ENCODE data around the gene HRH2. TPM values are rescaled to one million over a fixed set of nuclear protein-coding genes. Genes with fewer than 3 reads are reported as not detected.
"Not testable (repeated sequence)": the region's sequence is repeated elsewhere in the genome, so short reads cannot be mapped to it uniquely, and the experiment has no call there.

HRH2 gene
- 10.6 TPM for total RNA-seq

GRCh38 chr5:175657593-175658271 lies at the start of gene HRH2:
Gene HRH2, plus strand, starts transcription at chr5:175658071. Its CDS starts 25,163 bp downstream, at chr5:175683234.
- peak within 1 kb of the TSS; percentile 90 for H3K4me3 ChIP-seq (ENCODE audit: low read length)
- H3K9me3 ChIP-seq (ENCODE audit: low read depth, low read length), result no peaks in the 10 kb centered on the region
- H3K27me3 ChIP-seq (ENCODE audit: insufficient read depth, low read length), result no peaks in the 10 kb centered on the region
- H3K4me1 ChIP-seq (ENCODE audit: insufficient read depth, low read length), result peaks cover 88% of the 10 kb centered on the region

- Histone ChIP-seq H3K27me3 (ENCODE audit: insufficient read depth, low read length) (no peaks in the 10 kb centered on the region), H3K9me3 (ENCODE audit: low read depth, low read length) (no peaks in the 10 kb centered on the region), H3K4me1 (ENCODE audit: insufficient read depth, low read length) (no peaks in the 10 kb centered on the region), H3K4me3 (ENCODE audit: low read length) (no peak overlapping the region)
These were observed 48.3 kb upstream of the HRH2 start for GRCh38 chr5:175609526-175609925.

GRCh38 chr5:175610381-175610780 lies 47.5 kb upstream of the HRH2 start:
- Histone ChIP-seq H3K9me3 (ENCODE audit: low read depth, low read length) (no peaks in the 10 kb centered on the region), H3K4me1 (ENCODE audit: insufficient read depth, low read length) (no peaks in the 10 kb centered on the region), H3K27me3 (ENCODE audit: insufficient read depth, low read length) (no peaks in the 10 kb centered on the region), H3K4me3 (ENCODE audit: low read length) (no peak overlapping the region)

- Histone ChIP-seq H3K4me1 (ENCODE audit: insufficient read depth, low read length) (no peaks in the 10 kb centered on the region), H3K27me3 (ENCODE audit: insufficient read depth, low read length) (no peaks in the 10 kb centered on the region), H3K4me3 (ENCODE audit: low read length) (no peak overlapping the region), H3K9me3 (ENCODE audit: low read depth, low read length) (no peaks in the 10 kb centered on the region)
These were observed 47.0 kb upstream of the HRH2 start for GRCh38 chr5:175610898-175611297.

- H3K9me3 ChIP-seq (ENCODE audit: low read depth, low read length), result no peaks in the 10 kb centered on the region
- H3K4me3 ChIP-seq (ENCODE audit: low read length), result no peak overlapping the region
- H3K27me3 ChIP-seq (ENCODE audit: insufficient read depth, low read length), result no peaks in the 10 kb centered on the region
- H3K4me1 ChIP-seq (ENCODE audit: insufficient read depth, low read length), result peaks cover 19% of the 10 kb centered on the region
These were observed 43.6 kb upstream of the HRH2 start for GRCh38 chr5:175614223-175614815.

- no peaks in the 10 kb centered on the region for H3K27me3 ChIP-seq (ENCODE audit: insufficient read depth, low read length)
- no peaks in the 10 kb centered on the region for H3K9me3 ChIP-seq (ENCODE audit: low read depth, low read length)
- peaks cover 25% of the 10 kb centered on the region for H3K4me1 ChIP-seq (ENCODE audit: insufficient read depth, low read length)
These were observed 43.0 kb upstream of the HRH2 start for GRCh38 chr5:175614861-175615260.

GRCh38 chr5:175616083-175616482 lies 41.8 kb upstream of the HRH2 start:
- H3K27me3 ChIP-seq (ENCODE audit: insufficient read depth, low read length), result no peaks in the 10 kb centered on the region
- no peak overlapping the region for H3K4me3 ChIP-seq (ENCODE audit: low read length)
- H3K9me3 ChIP-seq (ENCODE audit: low read depth, low read length), result no peaks in the 10 kb centered on the region
- peaks cover 25% of the 10 kb centered on the region for H3K4me1 ChIP-seq (ENCODE audit: insufficient read depth, low read length)

More at GRCh38 chr5:175614861-175615260, 43.0 kb upstream of the HRH2 start:
- no peak overlapping the region for H3K4me3 ChIP-seq (ENCODE audit: low read length)

- H3K4me3 ChIP-seq (ENCODE audit: low read length); H3K9me3 ChIP-seq (ENCODE audit: low read depth, low read length); H3K27me3 ChIP-seq (ENCODE audit: insufficient read depth, low read length): not testable (repeated sequence)
- peaks cover 25% of the 10 kb centered on the region for H3K4me1 ChIP-seq (ENCODE audit: insufficient read depth, low read length)
These were observed 41.3 kb upstream of the HRH2 start for GRCh38 chr5:175616527-175616926.

- H3K9me3 ChIP-seq (ENCODE audit: low read depth, low read length), result no peaks in the 10 kb centered on the region
- H3K27me3 ChIP-seq (ENCODE audit: insufficient read depth, low read length), result no peaks in the 10 kb centered on the region
- H3K4me3 ChIP-seq (ENCODE audit: low read length), result no peak overlapping the region
- H3K4me1 ChIP-seq (ENCODE audit: insufficient read depth, low read length), result peaks cover 25% of the 10 kb centered on the region
These were observed 40.4 kb upstream of the HRH2 start for GRCh38 chr5:175617447-175617846.

- Histone ChIP-seq H3K4me1 (ENCODE audit: insufficient read depth, low read length) (peaks cover 25% of the 10 kb centered on the region), H3K4me3 (ENCODE audit: low read length) (no peak overlapping the region), H3K9me3 (ENCODE audit: low read depth, low read length) (no peaks in the 10 kb centered on the region), H3K27me3 (ENCODE audit: insufficient read depth, low read length) (no peaks in the 10 kb centered on the region)
These were observed 37.3 kb upstream of the HRH2 start for GRCh38 chr5:175620527-175620926.

GRCh38 chr5:175621971-175622370 lies 35.9 kb upstream of the HRH2 start:
- no peaks in the 10 kb centered on the region for H3K9me3 ChIP-seq (ENCODE audit: low read depth, low read length)
- peaks cover 25% of the 10 kb centered on the region for H3K4me1 ChIP-seq (ENCODE audit: insufficient read depth, low read length)
- H3K27me3 ChIP-seq (ENCODE audit: insufficient read depth, low read length), result no peaks in the 10 kb centered on the region
- no peak overlapping the region for H3K4me3 ChIP-seq (ENCODE audit: low read length)

GRCh38 chr5:175623088-175623487 lies 34.8 kb upstream of the HRH2 start:
- Histone ChIP-seq H3K4me1 (ENCODE audit: insufficient read depth, low read length) (peaks cover 17% of the 10 kb centered on the region), H3K4me3 (ENCODE audit: low read length) (no peak overlapping the region), H3K27me3 (ENCODE audit: insufficient read depth, low read length) (no peaks in the 10 kb centered on the region), H3K9me3 (ENCODE audit: low read depth, low read length) (no peaks in the 10 kb centered on the region)

- Histone ChIP-seq H3K4me1 (ENCODE audit: insufficient read depth, low read length) (peaks cover 5% of the 10 kb centered on the region), H3K4me3 (ENCODE audit: low read length) (no peak overlapping the region), H3K9me3 (ENCODE audit: low read depth, low read length) (no peaks in the 10 kb centered on the region), H3K27me3 (ENCODE audit: insufficient read depth, low read length) (no peaks in the 10 kb centered on the region)
These were observed 33.6 kb upstream of the HRH2 start for GRCh38 chr5:175624316-175624715.

GRCh38 chr5:175627005-175627404 lies 30.9 kb upstream of the HRH2 start:
- H3K9me3 ChIP-seq (ENCODE audit: low read depth, low read length), result no peaks in the 10 kb centered on the region
- no peaks in the 10 kb centered on the region for H3K27me3 ChIP-seq (ENCODE audit: insufficient read depth, low read length)
- H3K4me1 ChIP-seq (ENCODE audit: insufficient read depth, low read length), result no peaks in the 10 kb centered on the region
- no peak overlapping the region for H3K4me3 ChIP-seq (ENCODE audit: low read length)

- H3K4me1 ChIP-seq (ENCODE audit: insufficient read depth, low read length), result no peaks in the 10 kb centered on the region
- H3K27me3 ChIP-seq (ENCODE audit: insufficient read depth, low read length), result no peaks in the 10 kb centered on the region
- no peaks in the 10 kb centered on the region for H3K9me3 ChIP-seq (ENCODE audit: low read depth, low read length)
- no peak overlapping the region for H3K4me3 ChIP-seq (ENCODE audit: low read length)
These were observed 30.1 kb upstream of the HRH2 start for GRCh38 chr5:175627739-175628138.

GRCh38 chr5:175628668-175629067 lies 29.2 kb upstream of the HRH2 start:
- Histone ChIP-seq H3K9me3 (ENCODE audit: low read depth, low read length) (no peaks in the 10 kb centered on the region), H3K4me1 (ENCODE audit: insufficient read depth, low read length) (no peaks in the 10 kb centered on the region), H3K4me3 (ENCODE audit: low read length) (no peak overlapping the region), H3K27me3 (ENCODE audit: insufficient read depth, low read length) (no peaks in the 10 kb centered on the region)
